ENCODE results near the gene MRGPRF. TPM values are rescaled to one million over a fixed set of nuclear protein-coding genes. Genes with fewer than 3 reads are reported as not detected.

The MRGPRF gene
- total and polyA plus RNA-seq, 2 of the 8 experiments (the other 6 are each of a cell fraction or from before 2014, with no cell fraction given) = 7.5 to 11.0 TPM

- TF ChIP-seq CHD7 (IDR thresholded peaks at IDR 0.05; ENCODE audit: insufficient replicate concordance, low read length) = no peak
- no peak for TF ChIP-seq CHD1 (IDR thresholded peaks at IDR 0.05; ENCODE audit: low read depth, low read length)
- TF ChIP-seq BCL11A (IDR thresholded peaks at IDR 0.05; ENCODE audit: low read depth in 2 of 2, low read length in 2 of 2) = no peak
- TF ChIP-seq SIN3A (conservative IDR thresholded peaks at IDR 0.05 in 1 of 2, IDR thresholded peaks at IDR 0.05 in 1 of 2; ENCODE audit: low read depth in 1 of 2, low read length in 2 of 2) = no peak
- no peak for TF ChIP-seq NRF1 (IDR thresholded peaks at IDR 0.05; ENCODE audit: low read depth, low read length)
- TF ChIP-seq MAFK (IDR thresholded peaks at IDR 0.05; ENCODE audit: low read depth, low read length) = no peak
- no peak for TF ChIP-seq ZNF274 (IDR thresholded peaks at IDR 0.05; ENCODE audit: borderline replicate concordance, extremely low read depth, low read length)
- TF ChIP-seq GABPA (IDR thresholded peaks at IDR 0.05; ENCODE audit: borderline replicate concordance, insufficient read depth, low read length) = no peak
- TF ChIP-seq RNF2 (IDR thresholded peaks at IDR 0.05; ENCODE audit: borderline replicate concordance, low read depth, low read length, missing control alignments, poor library complexity, severe bottlenecking) = no peak
These were observed 5.1 kb downstream of the MRGPRF start (continued) for GRCh38 chr11:69007975-69008381.

Measured in H1 (cell line).